Tibial artery (tissue), 4 donors: ENCODE data around the gene NTRK3.

Experiments used
- DNase-seq, 2 donors: peaks; one replicate each; pipeline ENCODE4 v3.0.0-alpha.2; 2019
- H3K27ac ChIP-seq, 2 donors: fragments of 200-600 bp; sonication (generic) in 1 of 2; 1 replicate in 1 of 2; 2 replicates in 1 of 2; pipeline ENCODE4 v1.5.1; 2018 to 2019; ENCODE audit warnings: mild to moderate bottlenecking in 1 of 2
- H3K27me3 ChIP-seq, 2 donors: fragments of 200-600 bp; sonication (generic) in 1 of 2; one replicate each; pipeline versions ENCODE4 v1.5.1 to v1.6.0; 2016 to 2019
- H3K36me3 ChIP-seq, 3 donors: fragments of 200-600 bp; sonication (generic) in 2 of 3; one replicate each; pipeline ENCODE4 v1.5.1; 2016 to 2019; ENCODE audit warnings: mild to moderate bottlenecking in 2 of 3
- H3K4me1 ChIP-seq, 4 donors: fragments of 200-600 bp; sonication (generic) in 2 of 4; 1 replicate in 3 of 4; 2 replicates in 1 of 4; pipeline ENCODE4 v1.5.1; 2016 to 2019
- H3K4me3 ChIP-seq, 2 donors: fragments of 200-600 bp; sonication (generic) in 1 of 2; 1 replicate in 1 of 2; 2 replicates in 1 of 2; pipeline ENCODE4 v1.5.1; 2018 to 2019; ENCODE audit warnings: mild to moderate bottlenecking in 2 of 2
- H3K9me3 ChIP-seq, 3 donors: fragments of 200-600 bp; sonication (generic) in 1 of 3; one replicate each; pipeline ENCODE4 v1.5.1; 2016 to 2019
- intact Hi-C: fragments of 100-400 bp; cut with DNase I; formaldehyde crosslinking; loops from one replicate; pipeline ENCODE4 v1.15.0; 2023; ENCODE audit warnings: low total_unique reads
- TF ChIP-seq, protein P1 (sequence below), 2 experiments: fragments of 200-600 bp in 1 of 2; fragments of 450-650 bp in 1 of 2; IDR thresholded peaks; one replicate each; pipeline ENCODE4 v1.5.1; 2017 to 2019; ENCODE audit warnings: antibody characterized with exemption in 2 of 2, mild to moderate bottlenecking in 1 of 2, moderate library complexity in 1 of 2

Gene NTRK3

DNA sequence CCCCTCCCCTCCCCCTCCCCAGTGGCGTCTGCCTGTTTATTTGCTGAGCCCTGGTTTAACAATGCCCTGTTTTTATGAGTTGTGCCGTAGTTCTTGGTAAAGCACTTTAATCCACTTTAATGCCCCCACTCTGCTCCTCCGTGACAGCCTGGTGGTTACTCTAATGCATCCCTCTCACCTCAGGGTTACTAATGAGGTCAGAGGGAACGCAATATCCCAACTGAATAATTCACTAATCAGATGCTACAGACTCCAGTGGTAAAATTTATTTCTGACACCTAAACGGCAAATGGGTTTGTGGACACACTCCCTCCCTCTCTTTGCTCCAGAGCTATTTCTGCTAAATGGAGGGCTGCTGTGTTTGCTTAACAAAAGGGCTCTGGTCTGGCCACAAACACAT is 26.1 kb upstream of the NTRK3 start:
- no peaks in the 10 kb centered on the region for H3K4me1 ChIP-seq
- H3K36me3 ChIP-seq = no peaks in the 10 kb centered on the region
- H3K9me3 ChIP-seq = peaks cover 0 to 5% (median 0%) of the 10 kb centered on the region in 3 donors
- peaks cover 0 to 54% of the 10 kb centered on the region in 2 donors for H3K27me3 ChIP-seq
- H3K4me3 ChIP-seq = no peak overlapping the region
- intact Hi-C loops = no loop called here
- DNase-seq = no peak
- TF ChIP-seq, protein P1, sequence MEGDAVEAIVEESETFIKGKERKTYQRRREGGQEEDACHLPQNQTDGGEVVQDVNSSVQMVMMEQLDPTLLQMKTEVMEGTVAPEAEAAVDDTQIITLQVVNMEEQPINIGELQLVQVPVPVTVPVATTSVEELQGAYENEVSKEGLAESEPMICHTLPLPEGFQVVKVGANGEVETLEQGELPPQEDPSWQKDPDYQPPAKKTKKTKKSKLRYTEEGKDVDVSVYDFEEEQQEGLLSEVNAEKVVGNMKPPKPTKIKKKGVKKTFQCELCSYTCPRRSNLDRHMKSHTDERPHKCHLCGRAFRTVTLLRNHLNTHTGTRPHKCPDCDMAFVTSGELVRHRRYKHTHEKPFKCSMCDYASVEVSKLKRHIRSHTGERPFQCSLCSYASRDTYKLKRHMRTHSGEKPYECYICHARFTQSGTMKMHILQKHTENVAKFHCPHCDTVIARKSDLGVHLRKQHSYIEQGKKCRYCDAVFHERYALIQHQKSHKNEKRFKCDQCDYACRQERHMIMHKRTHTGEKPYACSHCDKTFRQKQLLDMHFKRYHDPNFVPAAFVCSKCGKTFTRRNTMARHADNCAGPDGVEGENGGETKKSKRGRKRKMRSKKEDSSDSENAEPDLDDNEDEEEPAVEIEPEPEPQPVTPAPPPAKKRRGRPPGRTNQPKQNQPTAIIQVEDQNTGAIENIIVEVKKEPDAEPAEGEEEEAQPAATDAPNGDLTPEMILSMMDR (IDR thresholded peaks at IDR 0.05) = no peak
- no peak overlapping the region for H3K27ac ChIP-seq

DNA sequence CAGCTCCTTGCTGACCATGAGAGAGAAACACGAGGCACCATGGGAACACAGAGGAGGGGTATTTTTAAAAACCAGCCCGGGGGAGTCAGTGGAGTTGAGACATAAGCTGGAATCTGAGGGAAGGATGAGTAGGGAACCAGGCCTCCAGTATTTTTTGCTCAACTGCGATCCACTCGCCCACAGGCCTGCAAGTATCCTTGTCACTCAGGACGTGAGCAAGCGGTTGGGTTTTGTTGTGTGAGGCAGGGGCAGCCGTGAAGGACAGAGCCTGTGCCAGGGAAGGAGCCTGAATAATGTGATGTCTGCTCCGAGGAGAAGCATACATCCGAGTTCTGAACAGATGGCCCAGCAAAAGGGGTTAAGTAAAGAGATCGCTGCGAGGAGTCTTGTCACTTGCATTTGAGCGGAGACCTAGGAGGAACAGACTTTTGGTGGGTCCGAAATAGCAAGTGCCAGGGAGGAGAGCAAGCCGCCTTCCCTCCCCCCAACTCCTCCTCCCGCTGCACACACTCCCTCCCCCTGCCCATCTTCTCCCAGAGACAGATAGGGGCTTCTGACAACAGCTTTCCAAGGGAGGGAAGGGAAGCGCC is 20.4 kb upstream of the NTRK3 start:
- TF ChIP-seq, protein P1 (IDR thresholded peaks at IDR 0.05) = no peak
- no peak overlapping the region for H3K4me3 ChIP-seq
- H3K9me3 ChIP-seq = peaks cover 0 to 5% (median 0%) of the 10 kb centered on the region in 3 donors
- peaks cover 0 to 19% of the 10 kb centered on the region in 2 donors for H3K27me3 ChIP-seq
- DNase-seq = no peak
- no peaks in the 10 kb centered on the region for H3K36me3 ChIP-seq
- intact Hi-C loops = loop anchor here (10.0 kb wide), 2 partner anchors 178 to 602 kb away; no protein-coding TSS in a partner anchor
- H3K27ac ChIP-seq = no peak overlapping the region
- H3K4me1 ChIP-seq = no peaks in the 10 kb centered on the region

DNA sequence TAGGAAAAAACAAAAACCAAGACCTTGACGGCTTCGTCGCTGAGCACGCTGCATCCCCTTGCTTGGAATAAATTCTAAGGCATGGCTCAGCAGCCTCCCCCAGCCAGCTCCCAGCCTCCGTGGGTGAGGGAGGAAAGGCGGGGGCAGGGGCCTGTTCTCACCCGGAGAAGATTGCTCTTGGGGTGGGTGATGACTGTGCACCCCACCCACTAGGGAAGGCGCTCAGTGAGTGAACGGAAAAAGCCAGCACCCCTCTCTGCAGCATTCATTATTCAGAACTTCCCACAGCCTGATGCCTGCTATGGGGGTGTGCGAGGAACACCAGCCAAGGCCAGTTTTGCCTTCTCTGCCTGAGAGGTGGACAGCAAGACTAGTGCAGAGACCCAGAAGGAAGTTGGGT is 19.3 kb upstream of the NTRK3 start:
- no peak for DNase-seq
- TF ChIP-seq, protein P1 (IDR thresholded peaks at IDR 0.05) = no peak
- Histone ChIP-seq H3K9me3 (peaks cover 0 to 5% (median 0%) of the 10 kb centered on the region in 3 donors), H3K4me1 (no peaks in the 10 kb centered on the region), H3K36me3 (no peaks in the 10 kb centered on the region), H3K27me3 (peaks cover 0 to 18% of the 10 kb centered on the region in 2 donors), H3K4me3 (no peak overlapping the region), H3K27ac (no peak overlapping the region)
- intact Hi-C loops = loop anchor here (10.0 kb wide), 2 partner anchors 179 to 601 kb away; no protein-coding TSS in a partner anchor

DNA sequence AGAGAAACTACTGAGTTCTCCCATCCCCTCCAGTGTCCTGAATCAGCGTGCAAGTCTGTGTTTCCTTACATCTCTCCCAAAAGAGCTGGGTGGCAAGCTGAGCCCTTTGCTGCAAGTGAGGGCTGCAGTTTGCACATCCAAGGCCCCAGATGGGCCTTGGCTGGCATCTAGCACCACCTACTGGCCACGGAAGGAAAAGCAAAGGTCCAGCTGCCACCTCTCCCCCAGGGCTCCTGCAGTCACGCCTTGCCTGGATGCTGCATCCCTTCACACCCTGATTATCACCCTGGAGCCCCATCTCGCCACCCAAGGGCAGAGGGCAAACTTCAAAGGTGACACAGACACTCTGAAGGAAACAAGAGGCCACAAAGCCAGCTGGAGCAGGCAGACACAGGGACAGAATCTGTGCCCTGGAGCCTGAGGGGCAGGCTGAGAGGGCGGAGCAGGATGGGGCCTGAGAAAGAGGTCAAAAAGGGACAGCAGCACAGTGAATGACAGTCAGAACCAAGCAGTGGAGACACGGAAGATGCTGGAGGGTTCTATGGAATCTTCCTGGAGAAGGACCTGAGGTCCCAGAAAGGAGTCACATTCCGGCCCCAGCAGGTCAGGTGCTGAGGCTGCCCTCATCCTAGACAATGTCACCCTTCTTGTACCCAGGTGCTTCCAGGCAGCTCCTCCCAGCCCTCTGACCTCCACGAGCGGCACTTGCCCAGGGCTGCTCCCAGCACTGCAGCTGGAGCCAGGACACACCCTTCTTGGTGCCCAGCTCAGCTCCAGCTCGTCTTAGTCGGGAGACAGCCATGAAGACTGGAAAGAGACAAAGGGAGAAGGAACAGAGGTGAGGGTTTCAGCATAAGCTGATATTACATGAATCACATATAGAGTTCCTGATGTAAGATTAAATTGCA is 18.3 kb upstream of the NTRK3 start:
- intact Hi-C loops = loop anchor here (10.0 kb wide), 2 partner anchors 180 to 600 kb away; no protein-coding TSS in a partner anchor
- no peaks in the 10 kb centered on the region for H3K4me1 ChIP-seq
- H3K9me3 ChIP-seq = peaks cover 0 to 3% (median 0%) of the 10 kb centered on the region in 3 donors
- H3K4me3 ChIP-seq = no peak overlapping the region
- no peak overlapping the region for H3K27ac ChIP-seq
- H3K36me3 ChIP-seq = no peaks in the 10 kb centered on the region
- DNase-seq = peak; percentile 52 to 82
- TF ChIP-seq, protein P1 (IDR thresholded peaks at IDR 0.05) = peak; percentile 92
- H3K27me3 ChIP-seq = peaks cover 0 to 14% of the 10 kb centered on the region in 2 donors

DNA sequence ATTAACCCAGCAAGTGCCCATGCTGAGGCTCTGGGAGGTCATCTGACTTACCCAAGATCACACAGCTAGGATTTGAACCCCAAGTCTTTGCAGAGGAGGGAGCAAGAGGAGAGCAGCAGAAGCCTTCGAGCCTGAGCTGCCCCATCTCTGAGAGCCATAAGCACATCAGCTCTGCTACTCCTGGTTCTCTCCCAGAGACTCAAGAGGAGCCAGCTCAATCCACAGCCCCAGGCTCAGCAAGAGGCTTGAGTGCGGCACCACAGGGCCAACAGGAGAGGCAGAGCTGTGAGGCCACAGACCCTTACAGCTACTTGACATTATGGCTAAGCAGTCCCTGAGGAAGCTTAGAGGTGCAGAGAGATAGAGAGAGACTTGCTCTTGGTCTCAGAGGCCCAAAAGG is 15.9 kb upstream of the NTRK3 start:
- H3K4me3 ChIP-seq = no peak overlapping the region
- H3K4me1 ChIP-seq = peaks cover 0 to 8% (median 0%) of the 10 kb centered on the region in 4 donors
- H3K27me3 ChIP-seq = peaks cover 0 to 13% of the 10 kb centered on the region in 2 donors
- no peaks in the 10 kb centered on the region for H3K36me3 ChIP-seq
- TF ChIP-seq, protein P1 (IDR thresholded peaks at IDR 0.05) = no peak
- H3K27ac ChIP-seq = no peak overlapping the region
- no peak for DNase-seq
- no peaks in the 10 kb centered on the region for H3K9me3 ChIP-seq
- intact Hi-C loops = loop anchor here (10.0 kb wide), 2 partner anchors 182 to 598 kb away; no protein-coding TSS in a partner anchor
